Embryonic facial prominence (tissue), 1 donor: ENCODE results near the gene GLI3.

Experiments used
- DNase-seq: peaks from one replicate; pipeline ENCODE4 v3.0.0-alpha.2; 2016; ENCODE audit errors: extremely low spot score

The GLI3 gene

GRCh38 chr7:42105554-42106358, 131.3 kb downstream of the GLI3 start:
- DNase-seq = no peak

- no peak for DNase-seq
Observed at GRCh38 chr7:42104694-42105093, 132.3 kb downstream of the GLI3 start.

GRCh38 chr7:42104231-42104630, 132.8 kb downstream of the GLI3 start:
- DNase-seq = no peak

- no peak for DNase-seq
Observed at GRCh38 chr7:42103456-42103855, 133.6 kb downstream of the GLI3 start.

- DNase-seq = no peak
Observed at GRCh38 chr7:42103020-42103419, 134.0 kb downstream of the GLI3 start.

- DNase-seq = no peak
Observed at GRCh38 chr7:42102301-42102700, 134.7 kb downstream of the GLI3 start.

GRCh38 chr7:42100156-42100508, 136.9 kb downstream of the GLI3 start:
- DNase-seq = no peak

GRCh38 chr7:42099470-42100155, 137.4 kb downstream of the GLI3 start:
- no peak for DNase-seq

GRCh38 chr7:42099066-42099465, 137.9 kb downstream of the GLI3 start:
- no peak for DNase-seq

- no peak for DNase-seq
Observed at GRCh38 chr7:42097752-42098151, 139.3 kb downstream of the GLI3 start.

- no peak for DNase-seq
Observed at GRCh38 chr7:42096681-42097561, 140.1 kb downstream of the GLI3 start.

GRCh38 chr7:42096268-42096667, 140.7 kb downstream of the GLI3 start:
- no peak for DNase-seq

- no peak for DNase-seq
Observed at GRCh38 chr7:42095791-42096190, 141.2 kb downstream of the GLI3 start.

GRCh38 chr7:42093349-42093905, 143.6 kb downstream of the GLI3 start:
- DNase-seq = no peak

- DNase-seq = no peak
Observed at GRCh38 chr7:42091461-42092291, 145.3 kb downstream of the GLI3 start.

GRCh38 chr7:42090806-42091205, 146.2 kb downstream of the GLI3 start:
- no peak for DNase-seq

GRCh38 chr7:42090056-42090455, 147.0 kb downstream of the GLI3 start:
- no peak for DNase-seq

GRCh38 chr7:42087616-42088015, 149.4 kb downstream of the GLI3 start:
- DNase-seq = no peak

GRCh38 chr7:42085531-42085930, 151.5 kb downstream of the GLI3 start:
- no peak for DNase-seq

GRCh38 chr7:42084263-42084662, 152.7 kb downstream of the GLI3 start:
- no peak for DNase-seq

GRCh38 chr7:42083284-42083683, 153.7 kb downstream of the GLI3 start:
- no peak for DNase-seq
